Activated CD4-positive, alpha-beta T cell treated with anti-CD3 and anti-CD28 coated beads, Interleukin-2, amount 50 U/mL, for 48 hours (primary cell): ENCODE data around the gene NRG3.

ENCODE experiments used
- DNase-seq, 2 experiments: peaks; one replicate each; pipeline ENCODE4 v3.0.0-alpha.2; 2020

The NRG3 gene

GRCh38 chr10:82402906-82403401, 528.0 kb downstream of the NRG3 start:
- DNase-seq: no peak

- no peak for DNase-seq
Measured at GRCh38 chr10:82409671-82410070, 534.7 kb downstream of the NRG3 start.

DNA sequence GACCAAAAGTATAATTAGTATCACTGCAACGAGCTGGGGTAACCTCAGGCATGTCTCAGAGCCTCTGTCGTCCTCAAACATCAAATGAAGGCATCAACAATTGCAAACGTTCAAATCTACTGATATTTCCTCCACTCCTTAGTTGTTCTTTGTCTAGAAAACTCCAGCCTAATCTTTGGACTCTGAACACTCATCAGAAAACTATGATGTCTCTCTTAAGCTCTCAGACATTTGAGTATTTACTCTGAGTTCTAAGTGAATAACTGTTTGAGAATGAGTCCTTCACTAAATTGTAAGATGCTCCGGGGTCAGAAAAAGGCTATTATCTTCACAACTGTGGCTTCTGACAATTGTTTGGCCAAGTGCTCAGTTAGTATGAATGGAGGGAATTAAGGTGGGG, 536.4 kb downstream of the NRG3 start:
- DNase-seq: no peak

DNA sequence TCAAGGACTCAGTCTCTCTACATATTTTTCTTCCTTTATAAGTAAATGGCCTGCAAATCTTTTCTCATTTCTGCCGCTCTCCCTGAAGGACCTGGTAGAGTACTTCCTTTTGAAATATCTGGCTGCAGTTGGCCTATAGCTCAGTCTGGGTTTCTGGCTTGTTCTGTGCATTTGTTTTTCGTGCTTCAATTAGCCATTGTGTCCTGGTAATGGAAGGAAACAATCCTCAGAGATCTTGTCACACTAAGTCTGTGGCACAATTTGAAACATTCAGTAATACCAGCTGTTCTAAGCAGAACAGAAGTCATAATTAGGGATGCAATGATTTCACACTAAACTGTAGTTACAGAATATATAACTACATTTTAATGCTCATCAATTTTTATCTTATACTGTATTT, 545.0 kb downstream of the NRG3 start:
- no peak for DNase-seq

- no peak for DNase-seq
Measured at GRCh38 chr10:82429302-82429701, 554.3 kb downstream of the NRG3 start.

- DNase-seq: no peak
Measured at GRCh38 chr10:82438277-82438676, 563.3 kb downstream of the NRG3 start.

DNA sequence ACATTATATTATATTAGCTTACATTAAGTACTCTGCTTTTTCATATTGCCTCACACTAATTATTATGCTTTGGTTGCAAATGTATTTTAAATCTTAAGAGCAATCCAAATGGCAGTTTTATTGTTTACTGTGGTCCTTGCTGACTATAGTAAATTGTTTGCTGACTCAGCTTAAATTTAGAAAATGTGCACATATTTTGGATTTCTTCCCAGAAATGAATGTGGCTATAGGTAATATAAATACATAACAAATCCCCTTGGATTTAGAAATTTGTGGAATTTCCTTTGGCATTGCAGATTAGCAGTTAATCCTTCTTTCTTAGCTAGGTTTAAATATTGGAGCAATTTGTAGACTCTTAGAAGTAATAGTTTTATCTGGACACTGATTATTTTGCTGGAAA, 565.8 kb downstream of the NRG3 start:
- no peak for DNase-seq

DNA sequence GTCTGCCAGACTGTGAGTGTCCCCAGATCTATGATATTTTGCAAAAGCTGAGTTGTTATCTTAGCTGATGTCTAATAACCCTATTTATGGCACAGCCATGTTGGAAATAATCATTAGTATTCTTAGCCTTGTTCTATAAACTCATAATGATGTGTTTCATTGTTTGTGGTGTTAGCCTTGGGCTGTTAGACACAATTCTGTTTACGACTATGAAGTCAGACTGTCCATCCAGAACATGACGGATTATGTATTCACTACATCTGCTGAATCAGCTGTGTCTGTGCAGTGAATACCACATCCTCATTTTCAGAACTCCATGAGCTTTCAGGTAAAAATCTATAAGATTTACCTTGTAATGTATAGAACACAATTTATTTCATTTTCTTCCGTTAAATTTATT, 577.1 kb downstream of the NRG3 start:
- no peak for DNase-seq

DNA sequence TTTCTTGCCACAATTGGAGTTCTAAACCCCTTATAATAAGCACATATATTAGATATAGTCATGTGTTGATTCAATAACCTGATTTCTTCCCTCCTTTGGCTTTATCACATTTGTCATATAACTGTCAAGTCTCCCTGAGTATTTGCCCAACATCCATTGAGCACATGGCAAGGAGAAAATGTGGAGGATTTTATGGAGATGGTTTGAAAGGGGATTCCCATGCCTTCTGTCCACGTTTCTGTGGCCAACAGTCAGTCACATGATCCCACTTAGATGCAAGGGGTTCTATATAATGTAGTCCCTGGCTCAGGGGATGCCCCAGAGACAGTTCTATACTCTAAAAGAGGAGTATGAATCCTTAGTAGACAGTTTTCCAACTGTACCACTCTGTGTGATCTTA, 577.7 kb downstream of the NRG3 start:
- no peak for DNase-seq

DNA sequence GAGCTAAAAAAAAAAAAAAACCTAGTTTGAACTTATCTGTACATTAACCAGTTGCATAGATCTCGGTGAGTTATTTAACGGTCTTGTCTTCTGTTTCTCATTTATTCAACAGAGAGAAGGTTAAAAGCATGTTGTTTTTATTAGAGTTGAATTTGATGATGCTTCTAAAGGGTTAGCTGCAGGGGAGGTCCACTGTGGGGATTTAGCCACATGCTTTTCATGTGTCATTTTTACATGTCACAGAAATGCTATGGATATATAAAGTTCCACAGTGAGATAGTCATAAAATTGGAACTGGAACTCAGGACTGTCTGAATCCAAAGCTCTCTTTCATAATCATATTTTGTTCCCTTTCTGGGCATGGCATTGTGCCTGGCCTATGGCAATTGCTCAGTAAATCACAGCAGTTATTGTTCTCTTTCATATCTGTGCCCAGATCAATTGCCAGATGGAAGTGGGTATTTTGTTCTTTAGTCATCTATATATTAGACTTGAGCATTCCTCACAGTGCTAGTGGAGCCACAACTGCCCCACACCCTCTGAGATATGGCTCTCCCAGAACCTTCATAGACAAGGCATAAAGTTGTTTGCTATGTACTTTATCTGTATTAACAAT, 578.8 kb downstream of the NRG3 start:
- DNase-seq: no peak

DNA sequence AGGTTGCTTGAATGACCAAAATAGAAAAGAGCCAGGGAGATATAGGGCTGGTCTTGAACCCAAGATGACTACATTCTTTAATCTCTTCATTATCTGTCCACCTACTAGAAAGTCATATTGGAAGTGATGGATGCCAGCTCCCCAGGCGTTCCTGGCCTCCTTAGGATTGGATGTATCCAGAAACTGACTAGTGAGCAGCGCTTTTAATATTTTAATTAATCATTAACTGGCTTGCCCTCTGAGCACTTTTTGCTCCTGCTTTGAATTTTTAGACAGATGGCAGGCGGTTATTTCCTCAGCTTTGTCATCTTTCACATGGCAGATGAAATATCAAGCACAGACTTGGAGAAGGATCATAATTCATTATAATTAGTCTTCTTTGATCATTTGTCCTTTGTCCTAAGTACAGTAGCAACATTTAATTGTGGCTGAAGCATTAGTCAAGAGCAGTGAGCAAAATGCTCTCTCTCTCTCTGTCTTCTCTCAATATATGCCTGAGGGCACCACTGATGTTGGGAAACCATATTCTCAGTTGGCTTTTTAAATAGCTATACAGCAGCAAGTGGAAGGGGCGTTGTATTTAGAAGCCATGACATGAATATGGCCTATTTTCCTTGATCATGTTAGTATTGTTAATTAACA, 588.0 kb downstream of the NRG3 start:
- DNase-seq: no peak

- DNase-seq: no peak
Measured at GRCh38 chr10:82463614-82464013, 588.6 kb downstream of the NRG3 start.

DNA sequence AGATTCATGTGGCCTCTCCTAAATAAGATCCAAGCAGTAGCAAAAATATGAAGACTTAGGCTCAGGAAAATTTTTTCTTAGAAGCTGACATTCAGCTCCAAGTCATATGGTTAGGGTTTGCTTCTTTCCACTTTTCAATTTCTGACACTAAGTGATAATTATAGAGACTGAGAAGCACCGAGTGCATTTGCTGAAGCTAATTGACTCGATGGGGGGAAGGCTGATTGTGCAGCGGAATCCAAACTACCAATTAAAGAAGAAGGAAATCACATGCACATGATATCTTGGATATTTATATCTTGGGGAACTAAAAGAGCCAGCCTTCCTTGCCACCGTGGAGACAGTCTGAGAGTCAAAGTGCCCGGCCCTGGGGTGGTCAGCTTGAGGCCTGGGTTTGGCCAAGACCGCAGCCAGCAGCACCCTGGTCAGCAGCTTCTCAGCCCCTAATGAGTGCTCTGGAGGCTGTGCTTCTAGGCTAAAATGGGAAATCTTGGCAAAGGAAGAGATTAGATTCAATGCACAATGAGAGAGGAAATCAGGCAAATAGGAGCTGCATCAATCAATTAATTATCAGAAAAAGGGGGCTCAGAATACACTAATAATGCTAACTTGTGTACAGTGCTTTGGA, 589.3 kb downstream of the NRG3 start:
- no peak for DNase-seq

DNA sequence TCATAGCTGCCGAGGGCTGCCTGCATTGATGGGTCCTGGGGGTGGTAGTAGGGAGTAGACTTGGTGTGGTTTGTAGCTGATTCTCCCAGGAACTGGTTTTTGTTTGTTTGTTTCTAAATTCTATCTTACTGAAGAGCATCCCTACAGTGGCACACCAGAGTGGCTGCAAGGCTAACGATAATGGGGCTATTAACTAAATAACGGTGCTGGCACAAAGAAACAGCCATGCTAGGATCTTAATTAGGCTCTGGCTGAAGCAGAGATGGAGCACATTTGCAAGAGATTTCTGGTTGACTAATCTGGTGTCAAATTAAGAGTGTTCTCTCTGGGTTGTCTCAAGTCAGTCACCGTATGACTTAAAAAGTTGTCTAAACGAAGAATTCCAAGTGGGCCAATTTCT, 590.0 kb downstream of the NRG3 start:
- DNase-seq: no peak

DNA sequence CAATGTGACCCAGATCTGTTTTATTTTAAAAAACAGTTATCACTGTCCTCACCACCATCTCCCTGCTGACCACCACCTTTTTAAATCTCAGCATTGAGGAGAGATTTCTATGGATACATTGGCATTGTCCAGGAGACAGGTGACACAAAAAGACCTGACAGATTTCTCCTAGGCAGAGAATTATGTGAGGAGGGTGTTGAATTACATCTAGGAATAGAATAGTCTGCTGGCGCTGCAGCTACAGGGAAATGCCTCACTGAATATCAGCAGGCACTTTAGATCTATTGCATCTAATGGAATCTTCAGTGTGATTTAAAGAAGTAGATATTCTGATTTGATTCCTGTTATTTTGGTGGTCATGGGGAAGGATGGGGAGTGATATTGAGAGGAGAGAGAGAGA, 593.5 kb downstream of the NRG3 start:
- DNase-seq: no peak

- DNase-seq: no peak
Measured at GRCh38 chr10:82472406-82473335, 597.7 kb downstream of the NRG3 start.

GRCh38 chr10:82477776-82478175, 602.8 kb downstream of the NRG3 start:
- no peak for DNase-seq

DNA sequence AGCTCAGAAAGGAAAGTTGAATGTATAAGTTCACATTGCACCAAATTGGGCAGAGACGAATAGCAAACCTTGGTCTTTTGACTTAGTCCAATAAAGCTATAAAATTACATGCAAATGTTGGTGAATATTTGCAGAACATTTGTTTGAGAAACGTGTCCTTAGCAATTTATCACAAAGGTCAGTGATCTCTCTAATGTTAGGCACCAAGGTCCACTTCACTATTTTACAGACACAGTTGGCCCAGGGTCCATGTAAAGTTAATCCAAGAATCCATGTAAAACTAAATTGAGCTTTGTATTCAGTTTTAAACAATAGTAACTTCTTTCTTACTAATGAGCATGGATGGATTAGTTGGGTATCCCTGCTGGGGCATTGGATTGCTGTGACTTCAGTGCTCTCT, 617.7 kb downstream of the NRG3 start:
- DNase-seq: no peak

DNA sequence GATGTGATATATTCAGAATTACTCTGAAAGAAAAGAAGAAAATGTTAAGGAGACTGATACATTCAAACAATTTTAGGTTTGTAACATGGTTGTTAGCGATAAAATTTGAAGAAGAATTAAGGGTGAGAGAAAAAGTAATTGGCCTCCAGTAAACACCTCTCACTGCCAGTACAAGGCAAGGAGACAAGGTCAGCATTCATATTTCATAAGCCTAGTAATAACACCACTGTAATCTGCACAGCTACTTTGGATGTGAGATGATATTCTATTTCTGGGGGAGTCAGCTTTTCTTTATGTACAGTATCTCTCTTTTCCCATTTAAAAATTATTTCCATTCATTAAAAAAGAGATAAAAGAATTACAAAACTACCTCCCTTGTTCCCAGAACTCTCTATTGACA, 621.1 kb downstream of the NRG3 start:
- DNase-seq: no peak

- no peak for DNase-seq
Measured at GRCh38 chr10:82497439-82497838, 622.4 kb downstream of the NRG3 start.

- no peak for DNase-seq
Measured at GRCh38 chr10:82498976-82499375, 624.0 kb downstream of the NRG3 start.

DNA sequence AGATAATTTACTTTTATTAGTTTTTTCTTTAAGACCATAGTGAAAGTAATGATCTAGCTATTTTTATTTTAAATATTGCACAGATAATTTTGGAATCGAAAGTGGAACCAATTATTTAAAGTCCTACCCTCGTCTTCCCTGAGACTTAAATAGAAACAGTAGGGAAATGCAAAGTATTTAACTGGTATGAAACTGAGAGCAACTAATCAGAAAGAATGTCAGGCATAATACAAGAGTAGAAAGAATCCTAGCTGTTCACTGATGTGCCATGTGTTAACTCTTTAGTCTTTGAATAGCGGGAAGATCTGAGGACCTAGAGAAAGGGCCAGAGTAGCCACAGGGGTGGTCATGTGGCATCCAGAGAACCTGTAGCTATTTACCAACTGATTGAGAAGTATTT, 630.0 kb downstream of the NRG3 start:
- no peak for DNase-seq

GRCh38 chr10:82506680-82507376, 631.8 kb downstream of the NRG3 start:
- DNase-seq: no peak
